ENCODE measurements around the gene BZW1.

DNA sequence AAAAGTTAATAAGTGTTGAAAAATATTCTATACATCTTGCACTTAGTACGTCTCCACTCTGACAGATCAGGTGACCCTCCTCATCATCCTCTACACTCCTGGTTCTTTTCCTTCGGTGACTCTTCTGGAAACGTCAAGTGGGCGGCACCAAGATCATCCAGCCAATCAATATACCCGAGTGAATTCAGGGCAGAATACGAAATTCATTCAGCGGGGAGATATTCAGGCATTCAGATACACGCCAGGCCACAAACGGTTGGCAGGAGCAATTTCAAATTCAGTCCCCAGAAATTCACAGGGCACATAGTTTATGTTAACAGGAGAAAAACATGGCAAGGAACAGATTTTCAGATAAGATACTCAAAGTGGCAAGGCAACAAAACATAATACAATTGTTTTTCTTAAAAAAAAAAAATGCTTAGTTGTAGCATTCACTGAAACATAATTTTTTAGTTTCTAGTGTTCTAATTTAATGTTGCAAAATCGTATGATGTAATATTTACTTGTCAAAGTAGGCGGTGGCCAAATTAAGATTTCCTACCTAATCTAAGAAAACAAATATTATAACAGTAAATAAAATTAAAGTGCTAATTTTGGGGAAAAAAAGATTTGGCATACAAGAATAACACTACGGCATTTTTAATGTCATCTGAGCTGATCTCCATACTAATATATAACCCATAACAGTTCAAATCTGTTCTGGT lies 48.5 kb downstream of the BZW1 start:
- TF ChIP-seq, protein P1, sequence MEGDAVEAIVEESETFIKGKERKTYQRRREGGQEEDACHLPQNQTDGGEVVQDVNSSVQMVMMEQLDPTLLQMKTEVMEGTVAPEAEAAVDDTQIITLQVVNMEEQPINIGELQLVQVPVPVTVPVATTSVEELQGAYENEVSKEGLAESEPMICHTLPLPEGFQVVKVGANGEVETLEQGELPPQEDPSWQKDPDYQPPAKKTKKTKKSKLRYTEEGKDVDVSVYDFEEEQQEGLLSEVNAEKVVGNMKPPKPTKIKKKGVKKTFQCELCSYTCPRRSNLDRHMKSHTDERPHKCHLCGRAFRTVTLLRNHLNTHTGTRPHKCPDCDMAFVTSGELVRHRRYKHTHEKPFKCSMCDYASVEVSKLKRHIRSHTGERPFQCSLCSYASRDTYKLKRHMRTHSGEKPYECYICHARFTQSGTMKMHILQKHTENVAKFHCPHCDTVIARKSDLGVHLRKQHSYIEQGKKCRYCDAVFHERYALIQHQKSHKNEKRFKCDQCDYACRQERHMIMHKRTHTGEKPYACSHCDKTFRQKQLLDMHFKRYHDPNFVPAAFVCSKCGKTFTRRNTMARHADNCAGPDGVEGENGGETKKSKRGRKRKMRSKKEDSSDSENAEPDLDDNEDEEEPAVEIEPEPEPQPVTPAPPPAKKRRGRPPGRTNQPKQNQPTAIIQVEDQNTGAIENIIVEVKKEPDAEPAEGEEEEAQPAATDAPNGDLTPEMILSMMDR (conservative IDR thresholded peaks at IDR 0.05; ENCODE audit: low read depth, low read length): no peak
- no peak for TF ChIP-seq EZH2 (IDR thresholded peaks at IDR 0.05; ENCODE audit: borderline replicate concordance, low read depth, low read length, poor library complexity, severe bottlenecking)

Data from A673 (cell line).